Fibroblast of skin of right quadriceps (primary cell): ENCODE measurements around the gene RABGAP1L.

ENCODE experiments used
- DNase-seq: peaks from one replicate; pipeline ENCODE4 v3.0.0-alpha.2; 2013

The RABGAP1L gene

DNA sequence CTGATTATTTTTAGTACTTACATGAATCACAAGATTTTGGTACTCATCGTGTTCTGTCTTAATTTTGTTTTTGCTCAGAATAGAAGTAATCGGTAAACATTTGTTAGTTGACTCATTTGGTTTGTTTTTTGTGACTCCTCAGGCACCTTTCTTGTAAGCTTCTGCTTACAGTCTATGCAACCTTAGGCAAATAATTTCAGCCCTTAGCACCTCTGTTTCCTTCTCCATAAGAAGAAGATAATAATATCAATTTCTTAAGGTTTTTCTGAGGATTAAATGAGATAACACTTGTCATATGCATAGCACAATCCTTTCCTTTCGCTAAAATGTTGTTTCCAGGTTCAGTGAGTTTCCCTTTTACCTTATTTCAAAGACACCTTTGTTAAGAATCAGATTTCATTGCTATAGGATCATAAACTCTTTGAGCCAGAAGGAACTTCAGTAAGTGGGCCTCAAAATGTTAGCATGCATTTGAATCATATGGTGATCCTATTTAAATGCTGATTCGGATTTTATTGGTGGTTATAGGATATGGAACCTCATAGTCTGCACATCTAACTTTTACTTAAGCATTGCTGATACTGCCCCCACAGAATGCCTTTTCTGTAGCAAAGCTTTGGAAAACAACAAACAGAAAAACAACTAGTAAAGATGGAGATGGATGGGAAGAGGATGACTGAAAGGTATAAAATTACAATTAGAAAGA, 567.7 kb downstream of the RABGAP1L start:
- no peak for DNase-seq

DNA sequence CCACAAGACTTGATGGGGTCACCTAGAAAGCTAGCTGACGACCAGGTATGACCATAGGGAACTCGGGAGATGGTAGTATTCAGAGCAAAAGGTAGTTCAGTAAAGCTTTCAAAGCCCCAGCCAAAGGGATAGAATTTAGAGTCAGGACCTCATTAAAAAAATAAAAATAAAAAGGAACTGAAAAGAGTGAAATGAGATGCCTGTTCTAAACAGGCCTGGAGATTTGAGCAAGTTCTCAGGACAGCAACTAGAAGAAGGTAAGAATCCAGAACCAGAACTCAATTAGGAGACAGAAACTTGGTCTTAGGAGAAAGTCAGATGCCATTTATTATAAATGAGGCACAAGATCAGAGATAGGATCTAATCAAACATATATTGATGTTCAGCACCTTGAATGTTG, 575.0 kb downstream of the RABGAP1L start:
- no peak for DNase-seq

DNA sequence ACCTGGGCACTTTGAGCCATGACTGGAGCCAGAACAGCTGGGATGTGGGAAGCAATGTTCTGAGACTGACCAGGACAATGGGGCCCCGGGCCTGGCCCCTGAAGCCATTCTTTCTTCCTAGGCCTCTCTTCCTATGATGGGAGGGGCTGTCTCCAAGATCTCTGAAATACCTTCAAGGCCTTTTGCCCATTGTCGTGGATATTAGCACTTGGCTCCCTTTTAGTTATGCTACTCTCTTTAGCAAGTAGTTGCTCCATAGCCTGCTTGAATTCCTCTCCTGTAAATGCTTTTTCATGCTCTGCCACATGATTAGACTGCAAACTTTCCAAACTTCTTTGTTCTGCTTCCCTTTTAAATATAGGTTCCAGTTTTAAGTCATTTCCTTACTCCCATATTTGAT, 577.5 kb downstream of the RABGAP1L start:
- DNase-seq = no peak

DNA sequence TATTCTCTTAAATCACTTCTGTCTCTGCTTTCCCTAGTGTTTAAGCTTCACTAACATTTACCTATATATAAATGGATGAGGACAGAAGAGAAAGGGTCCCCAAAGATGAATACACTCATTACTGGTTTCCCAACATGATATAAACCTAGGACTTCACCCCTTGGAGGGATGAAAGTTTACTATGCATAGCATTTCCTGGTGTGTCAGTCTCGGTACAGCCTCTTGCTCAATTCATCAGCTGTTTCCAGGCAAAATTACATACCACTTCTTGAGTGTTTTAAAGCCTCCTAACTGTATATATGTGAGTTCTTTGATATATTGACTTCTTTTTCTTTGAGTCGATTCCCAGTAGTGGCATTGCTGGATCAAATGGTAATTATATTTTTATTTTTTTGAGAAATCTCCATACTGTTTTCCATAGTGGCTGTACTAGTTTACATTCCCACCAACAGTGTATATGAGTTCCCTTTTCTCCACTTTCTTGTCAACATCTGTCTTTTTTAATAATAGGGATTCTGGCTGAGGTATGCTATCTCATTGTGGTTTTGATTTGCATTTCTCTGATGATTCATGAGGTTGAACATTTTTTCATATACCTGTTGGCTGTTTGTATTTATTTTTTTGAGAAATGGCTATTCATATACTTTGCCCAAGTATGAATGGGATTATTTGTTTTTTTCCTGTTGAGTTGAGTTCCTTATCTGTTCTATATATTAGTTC, 581.1 kb downstream of the RABGAP1L start:
- peak; percentile 35 for DNase-seq

DNA sequence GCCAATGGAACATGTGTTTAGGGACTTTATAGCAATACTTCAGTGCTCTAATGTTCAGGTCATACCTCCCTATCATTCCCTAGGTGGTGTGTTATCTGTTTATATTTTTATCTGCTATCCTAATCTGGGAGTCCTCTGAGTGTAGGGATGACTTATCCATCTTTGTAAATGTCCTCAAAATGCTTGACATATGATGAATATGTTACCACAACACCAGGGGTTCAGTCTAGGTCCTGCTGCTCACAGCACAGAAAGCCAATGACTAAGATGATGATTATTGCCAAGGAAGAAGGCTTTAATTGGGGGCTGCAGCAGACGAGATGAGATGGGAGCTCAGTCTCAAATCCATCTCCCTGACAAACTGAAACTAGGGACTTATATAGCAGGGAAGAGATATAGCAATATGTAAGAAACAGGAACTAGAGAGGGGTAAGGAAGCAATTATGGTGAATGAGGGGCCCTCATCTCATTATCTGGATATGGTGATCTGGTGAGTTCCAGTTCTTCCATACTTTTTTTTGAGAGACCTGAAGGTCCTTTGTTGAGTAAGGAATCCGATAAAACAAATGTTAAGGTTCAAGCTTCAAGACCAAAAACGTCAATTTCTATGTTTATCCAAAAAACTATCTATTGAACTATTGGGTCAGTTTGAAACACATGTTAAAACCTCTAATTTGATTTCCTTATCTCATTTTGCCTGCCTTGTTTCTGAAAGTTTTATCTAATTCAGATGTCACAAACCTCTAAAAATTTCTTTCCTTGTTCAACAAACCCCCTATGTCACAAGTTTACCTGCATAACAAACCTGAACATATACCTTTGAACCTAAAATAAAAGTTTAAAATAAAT, 583.7 kb downstream of the RABGAP1L start:
- DNase-seq = peak; percentile 40

DNA sequence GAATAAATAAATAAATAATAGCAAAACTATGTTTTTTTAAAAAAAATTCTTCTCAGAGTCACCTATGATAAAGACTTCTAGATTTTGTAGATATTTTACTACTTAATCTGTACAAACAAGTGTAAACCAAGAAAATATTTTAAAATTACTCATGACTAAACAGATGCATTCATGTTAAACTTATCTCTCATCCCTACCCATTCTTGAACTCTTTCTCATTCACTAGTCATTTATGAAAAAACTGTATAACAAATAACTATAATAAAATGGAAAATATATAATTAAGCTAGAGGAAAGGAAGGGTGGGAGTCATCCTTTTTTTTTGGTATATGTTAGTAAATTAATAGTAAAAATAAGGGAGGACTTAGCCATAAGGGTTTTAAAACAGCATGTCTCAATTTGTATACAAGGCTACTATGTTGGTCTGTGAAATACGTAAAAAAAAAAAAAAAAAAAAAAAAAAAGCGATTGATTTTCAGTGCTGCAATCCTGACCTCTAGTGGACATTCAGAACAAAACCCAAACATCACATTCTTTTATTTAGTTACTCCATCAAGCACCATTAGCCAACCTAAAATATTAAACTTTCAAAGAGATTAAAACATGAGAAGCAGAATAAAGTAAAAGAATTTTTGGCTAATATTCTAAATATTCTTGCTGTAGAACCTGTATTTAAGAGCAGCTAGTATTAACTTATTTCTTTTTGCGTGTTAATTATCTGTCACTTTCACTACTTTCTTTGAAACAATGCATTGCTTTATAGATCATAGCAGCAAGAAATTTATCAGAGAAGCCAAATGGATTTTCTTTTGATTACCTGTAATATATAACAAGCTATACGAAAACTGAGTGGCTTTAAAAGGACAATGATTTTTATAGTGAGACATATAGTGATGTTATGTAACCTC, 584.6 kb downstream of the RABGAP1L start:
- DNase-seq = peak; percentile 40

DNA sequence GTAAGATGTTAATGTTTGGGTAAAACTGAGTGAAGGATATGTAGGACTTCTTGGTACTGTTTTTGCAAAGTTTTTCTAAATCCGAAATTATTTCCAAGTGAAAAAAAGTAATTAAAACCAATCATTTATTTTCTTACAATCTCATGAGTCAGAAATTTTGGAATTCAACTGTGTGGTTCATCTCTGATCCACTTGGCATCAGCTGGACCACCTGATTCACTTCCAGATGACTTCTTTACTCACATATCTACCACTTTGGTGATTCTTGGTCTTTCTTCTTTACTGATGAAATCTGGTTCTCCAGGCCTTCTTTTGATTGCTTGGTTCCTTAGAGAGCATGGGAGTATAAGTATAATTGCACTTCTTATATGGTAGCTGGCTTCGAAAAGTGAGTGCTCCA, 585.6 kb downstream of the RABGAP1L start:
- DNase-seq = no peak

DNA sequence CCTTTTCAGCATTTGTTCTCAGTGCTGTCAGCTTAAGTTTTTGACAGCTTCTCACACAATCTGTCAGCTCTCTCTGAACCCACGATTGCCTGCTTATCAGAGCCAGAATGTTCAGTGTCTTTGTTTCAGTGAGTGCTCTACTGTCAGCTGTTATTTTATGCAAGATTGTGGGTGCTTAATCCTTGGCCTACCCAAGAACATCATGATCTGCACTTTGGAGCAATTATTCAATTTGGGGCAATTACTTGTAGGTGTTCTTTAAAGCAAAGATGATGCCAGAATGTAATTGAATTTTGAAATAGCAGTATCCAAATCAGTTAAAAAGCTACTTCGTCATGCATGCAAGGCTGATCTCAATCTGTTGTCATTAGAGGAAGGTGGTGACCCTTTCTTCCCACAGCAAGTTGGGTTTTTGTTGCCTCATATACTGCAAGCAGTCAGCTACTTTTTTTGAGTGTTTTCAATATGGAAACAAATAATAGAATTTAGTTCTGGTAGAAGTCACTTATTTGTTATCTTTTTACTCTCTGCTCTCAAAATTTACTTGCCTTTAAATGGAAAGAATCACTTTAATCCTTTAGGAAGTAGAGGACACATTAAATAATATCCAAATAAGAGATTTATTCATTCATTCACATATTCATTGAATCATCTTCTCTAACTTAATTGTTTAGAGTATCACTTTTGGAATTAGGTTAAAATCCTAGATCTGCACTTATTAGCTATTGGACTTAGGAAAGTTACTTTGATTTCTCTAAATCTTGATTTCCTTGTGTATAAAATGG, 586.9 kb downstream of the RABGAP1L start:
- no peak for DNase-seq

DNA sequence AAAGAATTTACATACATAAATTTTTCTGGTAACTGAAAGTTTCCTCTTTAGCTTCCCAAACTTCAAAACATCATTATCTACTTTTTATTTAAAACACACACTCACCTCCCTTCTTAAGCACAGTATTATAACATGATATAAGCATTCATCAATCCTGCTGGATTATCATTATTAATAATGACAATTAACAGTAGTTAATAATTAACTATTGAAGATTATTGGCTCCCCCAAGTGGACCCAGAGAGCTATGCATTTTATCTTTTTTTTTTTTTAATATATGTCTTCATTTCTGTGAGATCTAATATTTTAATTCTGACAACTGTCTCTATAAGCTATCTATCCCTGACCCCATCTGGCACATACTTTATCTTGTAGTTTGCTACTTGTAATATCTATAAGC, 588.3 kb downstream of the RABGAP1L start:
- no peak for DNase-seq

DNA sequence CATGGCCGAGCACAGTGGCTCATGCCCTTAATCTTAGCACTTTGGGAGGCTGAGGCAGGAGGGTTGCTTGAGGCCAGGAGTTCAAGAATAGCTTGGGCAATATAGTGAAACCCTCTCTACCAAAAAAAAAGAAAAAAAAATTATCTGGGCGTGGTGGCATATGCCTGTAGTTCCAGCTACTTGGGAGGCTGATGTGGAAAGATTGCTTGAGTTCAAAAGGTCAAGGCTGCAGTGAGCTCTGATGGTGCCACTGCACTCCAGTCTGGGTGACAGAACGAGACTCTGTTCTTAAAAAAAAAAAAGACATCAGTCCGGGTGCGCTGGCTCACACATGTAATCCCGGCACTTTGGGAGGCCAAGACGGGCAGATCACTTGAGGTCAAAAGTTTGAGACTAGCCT, 589.3 kb downstream of the RABGAP1L start:
- no peak for DNase-seq

DNA sequence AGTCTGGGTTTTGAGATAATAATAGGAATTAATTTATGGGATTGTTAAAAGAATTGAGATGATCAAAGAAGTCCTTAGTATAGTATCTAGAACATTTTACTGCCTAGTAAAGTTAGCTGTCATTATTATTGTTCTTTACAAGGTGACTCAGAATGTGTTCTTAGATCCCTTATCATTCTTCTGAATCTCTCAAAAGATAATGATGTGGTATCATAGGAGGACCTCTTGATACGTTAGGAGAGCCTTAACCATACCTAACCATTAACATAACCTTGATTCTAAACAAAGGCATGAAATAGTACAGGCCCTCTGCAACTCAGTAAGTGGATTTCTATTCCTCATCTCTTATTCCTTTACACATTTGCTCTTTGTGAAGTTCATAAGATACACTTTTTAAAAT, 593.8 kb downstream of the RABGAP1L start:
- no peak for DNase-seq

DNA sequence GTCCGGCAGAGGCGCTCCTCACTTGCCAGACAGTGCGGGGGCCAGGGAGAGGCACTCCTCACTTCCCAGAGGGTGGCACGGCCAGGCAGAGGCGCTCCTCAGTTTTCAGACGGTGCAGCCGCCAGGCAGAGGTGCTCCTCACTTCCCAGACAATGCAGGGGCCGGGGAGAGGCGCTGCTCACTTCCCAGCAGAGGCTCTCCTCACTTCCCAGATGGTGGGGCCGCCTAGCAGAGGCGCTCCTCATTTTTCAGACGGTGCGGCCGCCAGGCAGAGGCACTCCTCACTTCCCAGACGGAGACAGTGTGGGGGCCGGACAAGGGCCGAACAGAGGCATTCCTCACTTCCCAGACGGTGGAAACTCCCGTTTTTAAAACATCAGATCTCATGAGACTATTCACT, 602.0 kb downstream of the RABGAP1L start:
- DNase-seq = no peak

DNA sequence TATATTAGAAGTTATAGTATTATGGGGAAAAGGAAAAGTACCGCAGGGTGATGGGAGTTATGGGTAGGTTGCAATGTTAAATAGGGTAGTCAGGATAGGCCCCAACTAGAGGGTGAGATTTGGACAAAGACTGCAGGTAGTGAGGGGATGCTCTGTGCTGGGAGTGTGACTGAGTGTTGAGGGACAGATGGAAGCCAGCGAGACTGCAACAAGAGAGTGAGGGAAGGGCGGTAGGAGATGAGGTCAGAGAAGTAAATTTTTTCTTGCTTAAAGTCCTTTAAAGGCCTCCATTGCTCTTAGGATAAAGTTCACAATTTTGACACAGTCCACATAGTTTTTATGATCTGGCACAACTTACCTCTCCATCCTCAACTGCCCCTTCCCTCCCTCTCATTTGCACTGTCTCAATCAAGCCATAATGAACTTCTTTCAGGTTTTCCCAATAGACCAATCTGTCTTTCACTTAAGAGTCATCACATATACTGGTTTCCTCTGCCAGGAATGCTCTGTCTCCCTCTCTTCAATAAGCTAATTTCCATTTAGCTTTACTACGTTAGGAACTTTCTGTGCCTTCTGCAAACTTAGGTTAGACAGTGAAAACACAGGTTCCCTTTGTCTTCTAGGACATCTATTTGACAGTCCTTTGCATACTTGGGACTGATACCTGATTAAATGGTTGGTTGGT, 602.7 kb downstream of the RABGAP1L start:
- DNase-seq = no peak

DNA sequence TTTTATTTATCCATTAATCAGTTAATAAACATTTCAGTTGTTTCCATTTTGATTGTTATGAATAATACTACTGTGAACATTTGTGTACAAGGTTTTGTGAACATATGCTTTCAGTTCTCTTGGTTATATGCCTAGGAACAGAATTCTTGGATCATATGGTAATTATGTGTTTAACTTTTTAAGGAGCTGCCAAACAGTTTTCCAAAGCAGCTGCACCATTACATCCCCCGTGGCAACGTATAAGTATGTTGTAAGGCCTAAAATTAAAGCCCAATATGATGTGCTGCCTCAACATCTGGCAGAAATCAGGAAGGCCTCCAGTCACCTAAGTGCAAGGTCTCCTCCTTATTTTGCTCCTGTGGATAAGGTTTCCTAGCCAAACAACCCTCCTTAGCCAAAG, 604.9 kb downstream of the RABGAP1L start:
- DNase-seq = no peak

DNA sequence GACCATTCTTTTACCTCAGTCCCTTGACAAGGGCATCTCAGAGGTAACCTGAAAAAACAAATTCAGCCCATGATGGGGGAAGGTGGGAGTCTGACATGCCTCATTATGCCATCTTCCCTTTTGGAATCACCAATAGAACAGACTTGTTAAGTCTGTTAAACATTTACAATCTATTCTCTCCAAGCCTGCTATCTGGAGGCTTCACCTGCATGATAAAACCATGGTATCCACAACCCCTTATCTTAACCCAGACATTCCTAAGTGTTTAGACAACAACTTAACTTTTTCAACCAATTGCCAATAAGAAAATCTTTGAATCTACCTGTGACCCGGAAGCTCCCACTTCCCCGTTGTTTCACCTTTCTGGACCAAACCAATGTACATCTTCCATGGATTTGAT, 607.4 kb downstream of the RABGAP1L start:
- no peak for DNase-seq

DNA sequence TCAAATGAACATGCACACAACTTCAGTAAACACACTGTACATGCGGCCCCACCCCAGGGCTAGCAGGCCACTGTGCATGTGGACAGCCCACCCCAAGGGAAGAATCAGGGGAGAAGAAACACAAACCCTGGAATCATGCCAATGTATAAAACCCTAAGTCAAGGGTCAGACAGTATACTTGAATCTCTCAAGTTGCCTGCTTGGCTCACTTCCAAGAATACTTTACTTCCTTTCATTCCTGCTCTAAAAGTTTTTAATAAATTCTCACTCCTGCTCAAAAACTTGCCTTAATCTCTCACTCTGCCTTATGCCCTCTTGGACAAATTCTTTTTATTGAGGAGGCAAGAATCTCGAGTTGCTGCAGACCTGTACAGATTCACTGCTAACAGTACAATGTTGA, 609.2 kb downstream of the RABGAP1L start:
- no peak for DNase-seq

DNA sequence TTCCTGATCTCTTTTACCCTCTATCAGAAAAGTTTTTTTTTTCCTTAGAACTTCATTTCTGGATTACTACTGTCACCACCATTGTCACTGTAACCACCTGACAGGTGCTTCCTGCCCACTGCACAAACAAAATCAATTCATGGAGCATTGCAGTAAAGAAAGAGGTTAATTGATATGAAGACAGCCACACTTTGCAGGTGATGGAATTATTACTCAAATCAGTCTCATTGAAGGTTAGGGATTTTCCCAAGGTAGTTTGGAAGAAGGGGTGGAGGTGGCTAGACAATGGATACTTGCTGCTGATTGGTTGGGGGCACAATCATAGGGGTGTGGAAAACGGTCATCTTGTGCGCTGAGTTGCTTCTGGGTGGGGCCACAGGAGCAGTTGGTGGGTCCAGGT, 609.6 kb downstream of the RABGAP1L start:
- no peak for DNase-seq

DNA sequence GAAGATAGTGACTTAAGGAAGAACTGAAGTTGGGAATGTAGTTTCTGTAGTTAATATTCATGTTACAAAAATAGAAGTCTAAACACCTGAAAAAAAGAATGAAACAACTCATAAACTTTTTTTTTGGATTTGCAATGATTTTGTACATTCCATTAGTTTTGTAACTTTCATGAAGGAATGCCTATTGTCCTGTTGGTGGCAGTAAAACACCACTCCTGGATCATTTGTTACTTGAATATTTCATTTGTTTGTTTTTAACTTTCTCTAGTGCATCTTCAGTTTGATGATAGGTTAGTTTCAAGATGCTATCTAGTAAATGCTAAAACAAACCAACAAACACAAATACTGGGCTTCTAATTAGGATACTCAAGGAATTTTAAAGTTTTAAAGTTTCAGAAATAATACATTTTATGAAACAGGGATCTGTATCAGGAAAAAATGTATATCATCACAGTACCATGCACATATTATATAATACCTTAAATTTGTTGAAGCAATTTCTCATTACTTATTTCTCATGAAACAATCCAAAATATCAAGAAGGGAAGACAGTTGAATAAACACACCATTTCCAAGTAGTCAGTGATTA, 610.7 kb downstream of the RABGAP1L start:
- DNase-seq = peak; percentile 62

DNA sequence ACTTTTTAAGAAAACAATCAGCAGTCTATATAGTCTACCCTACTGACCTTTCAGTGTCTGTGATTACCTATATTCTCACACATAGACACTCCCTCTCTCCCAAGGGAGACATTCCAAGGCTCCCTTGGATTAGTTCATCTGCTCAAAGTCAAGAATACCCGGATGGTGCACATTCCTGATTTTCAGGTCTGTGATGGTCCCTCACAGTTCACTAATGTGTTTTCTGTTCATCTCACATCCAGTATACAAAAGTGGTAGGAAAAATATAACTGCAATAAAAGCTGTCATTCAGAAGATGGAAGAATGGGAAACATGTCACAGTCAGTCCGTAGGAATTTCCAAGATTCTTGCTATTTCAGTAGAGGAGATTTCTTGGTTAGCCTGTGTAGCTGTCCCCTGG, 616.3 kb downstream of the RABGAP1L start:
- DNase-seq = peak; percentile 46

DNA sequence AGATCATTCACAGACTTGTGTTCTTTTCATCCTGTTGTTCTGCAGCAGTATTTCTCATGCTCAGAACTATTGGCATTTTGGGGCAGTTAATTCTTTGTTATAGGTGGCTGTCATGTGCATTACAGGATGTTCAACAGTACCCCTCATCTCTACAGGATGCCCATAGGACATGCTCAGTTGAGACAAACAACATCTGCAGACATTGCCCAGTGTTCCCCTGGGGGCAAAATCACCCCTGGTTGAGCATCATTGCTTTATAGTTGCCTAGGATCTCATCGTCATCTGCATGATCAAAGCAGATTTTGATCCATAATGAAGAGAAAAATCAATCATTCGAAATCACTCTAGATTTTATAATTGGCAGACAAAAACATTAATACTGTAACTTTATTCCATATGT, 617.9 kb downstream of the RABGAP1L start:
- no peak for DNase-seq

DNA sequence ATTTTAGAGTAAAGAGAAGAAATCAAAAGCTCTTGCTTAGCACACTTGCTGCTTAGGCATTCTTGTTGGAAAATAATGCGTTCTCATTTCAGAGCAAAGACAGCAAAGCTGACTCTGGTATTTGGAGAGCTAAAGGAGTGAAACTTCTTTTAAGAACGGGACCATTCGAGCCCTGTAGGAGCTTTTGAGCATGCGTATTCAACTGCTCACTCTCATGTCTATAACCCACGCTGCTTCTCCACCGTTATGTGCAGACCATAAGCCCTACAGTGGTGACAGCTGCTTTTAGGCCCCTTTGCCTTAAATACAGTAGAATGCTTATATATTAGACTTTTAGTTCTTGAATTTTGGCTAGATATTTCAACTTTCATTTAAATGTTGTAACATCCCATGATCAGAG, 626.2 kb downstream of the RABGAP1L start:
- no peak for DNase-seq
